T47D (cell line): ENCODE data around the gene CD79A.
"Not testable (repeated sequence)": the region's sequence is repeated elsewhere in the genome, so short reads cannot be mapped to it uniquely, and the experiment has no call there.

Experiments used
- DNase-seq, 2 experiments: peaks; one replicate each; pipeline versions ENCODE4 v3.0.0 to v3.0.0-alpha.2; 2011 to 2012; ENCODE audit warnings: low read depth in 1 of 2, low spot score in 1 of 2
- JUND ChIP-seq: IDR thresholded peaks from 2 replicates; pipeline ENCODE4 v1.6.1; 2012; ENCODE audit warnings: low read depth
- in situ Hi-C: cut with HindIII; loops from 2 replicates; pipeline ENCODE4 v1.10.0; 2016; ENCODE audit warnings: low sequenced_read_pairs, low pct_unique_long_range_greater_than_20kb

The CD79A gene

DNA sequence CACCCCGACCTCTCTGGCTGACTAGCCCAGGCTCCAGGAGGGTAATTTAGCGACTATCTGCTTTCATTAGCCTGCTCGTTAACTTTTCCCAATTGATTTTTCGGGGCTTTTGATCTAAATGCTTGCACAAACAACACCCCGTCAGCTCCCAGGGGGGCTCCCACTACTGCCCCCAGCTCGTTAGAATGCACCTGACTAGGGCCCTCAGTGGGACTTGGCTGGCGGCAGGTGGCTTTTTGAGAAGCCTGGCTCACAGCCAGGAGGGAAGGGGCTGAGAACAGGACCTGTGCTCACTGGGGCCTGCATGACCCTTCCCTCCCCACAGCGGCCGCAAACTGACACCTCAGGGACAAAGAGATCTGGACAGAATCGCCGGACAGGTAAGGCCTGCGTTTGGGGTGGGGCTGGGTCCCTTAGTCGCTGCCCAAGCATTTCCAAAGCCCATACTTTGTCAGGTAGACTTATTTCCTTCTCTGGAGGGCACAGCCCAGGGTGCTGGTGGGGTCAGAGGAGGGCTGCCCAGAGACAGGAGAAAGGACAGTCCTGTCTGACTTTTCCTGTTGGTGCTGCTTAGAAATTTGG lies 7.6 kb upstream of the CD79A start:
- no peak for TF ChIP-seq JUND
- DNase-seq: no peak
- in situ Hi-C loops: no loop called here

DNA sequence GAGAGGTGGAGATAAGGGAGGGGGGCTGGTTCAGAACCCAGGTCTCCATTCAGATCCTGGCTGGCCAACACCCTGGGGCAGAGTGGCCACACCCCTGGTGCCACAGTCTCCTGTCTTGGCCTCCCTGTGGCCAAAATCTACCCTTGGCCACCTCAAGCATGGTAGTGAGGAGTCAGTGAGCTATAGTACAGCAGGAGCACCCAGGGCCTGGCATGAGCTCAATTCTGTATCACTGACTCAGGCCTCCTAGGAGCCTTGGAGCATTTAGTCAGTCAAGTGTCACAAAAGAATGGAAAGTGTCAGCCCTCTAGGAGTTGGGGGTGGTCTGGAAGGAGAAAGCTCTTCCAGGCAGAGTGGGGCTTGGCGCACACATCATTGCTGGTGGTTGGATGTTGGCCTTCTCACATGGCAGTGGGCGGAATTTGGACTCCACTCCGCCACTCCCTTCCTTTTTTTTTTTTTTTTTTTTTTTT lies 6.6 kb upstream of the CD79A start:
- in situ Hi-C loops: no loop called here

GRCh38 chr19:41871573-41872383 lies 5.3 kb upstream of the CD79A start:
- TF ChIP-seq JUND: no peak
- in situ Hi-C loops: no loop called here
- no peak for DNase-seq

More for the DNA sequence above, 6.6 kb upstream of the CD79A start:
- no peak for TF ChIP-seq JUND
- DNase-seq: no peak

DNA sequence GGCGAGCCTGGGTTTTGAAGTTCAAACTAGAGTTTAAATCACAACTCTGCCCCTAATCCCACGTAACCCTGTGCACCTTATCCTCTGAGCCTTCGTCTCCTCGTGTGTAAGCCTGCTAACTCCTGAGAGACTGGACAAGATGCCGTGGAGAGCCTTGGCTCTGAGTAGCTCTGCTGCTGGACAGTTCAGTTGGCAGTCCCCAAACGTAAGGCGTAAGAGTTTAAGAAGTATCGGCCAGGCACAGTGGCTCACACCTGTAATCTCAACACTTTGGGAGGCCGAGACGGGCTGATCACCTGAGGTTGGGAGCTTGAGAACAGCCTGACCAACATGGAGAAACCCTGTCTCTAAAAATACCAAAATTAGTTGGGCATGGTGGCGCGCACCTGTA lies 4.7 kb upstream of the CD79A start:
- DNase-seq: no peak
- in situ Hi-C loops: no loop called here
- no peak for TF ChIP-seq JUND

DNA sequence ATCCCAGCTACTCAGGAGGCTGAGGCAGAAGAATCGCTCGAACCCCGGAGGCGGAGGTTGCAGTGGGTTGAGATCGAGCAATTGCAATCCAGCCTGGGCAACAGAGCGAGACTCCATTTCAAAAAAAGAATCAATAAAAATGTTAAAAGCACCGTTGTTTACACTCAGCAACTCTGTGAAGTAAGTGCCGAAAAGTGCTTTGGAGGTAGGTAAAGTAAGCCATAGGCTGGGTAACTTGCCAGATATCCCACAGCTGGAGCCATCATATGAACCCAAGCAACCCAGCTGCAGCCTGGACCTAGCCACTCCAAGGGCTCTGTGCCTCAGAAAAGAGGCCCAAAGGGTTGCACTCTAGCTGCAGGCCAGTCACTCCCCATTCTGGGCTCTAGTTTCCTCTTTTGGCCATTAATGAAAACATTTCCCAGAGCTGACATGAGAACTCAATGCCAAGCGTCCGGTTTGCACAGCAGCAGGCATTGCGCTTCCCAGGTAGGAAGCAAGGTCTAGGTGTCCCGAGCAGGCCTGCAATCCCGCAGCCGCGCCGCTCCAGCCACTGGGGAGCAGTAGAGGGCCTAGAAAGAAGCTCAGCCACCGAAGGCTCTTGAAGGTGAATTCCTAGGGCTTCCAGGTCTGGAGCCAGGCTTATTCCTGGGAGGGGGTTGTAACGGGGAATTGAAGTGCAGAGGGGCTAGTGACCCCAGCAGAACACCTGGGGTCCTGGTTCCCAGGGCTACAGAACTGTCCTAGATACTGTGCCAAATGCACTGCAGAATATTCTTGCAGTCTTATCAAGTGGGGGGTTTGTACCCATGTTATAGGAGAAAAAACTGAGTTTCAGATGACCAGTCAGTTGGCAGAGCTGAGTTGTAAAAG lies 4.1 kb upstream of the CD79A start:
- TF ChIP-seq JUND: no peak
- DNase-seq: peak; percentile 61 to 87
- in situ Hi-C loops: no loop called here

GRCh38 chr19:41875973-41876372 lies 1.1 kb upstream of the CD79A start:
- in situ Hi-C loops: not testable (repeated sequence)

GRCh38 chr19:41877916-41878905 lies 1.1 kb downstream of the CD79A start:
- no peak for DNase-seq
- TF ChIP-seq JUND: no peak
- in situ Hi-C loops: no loop called here

More at GRCh38 chr19:41875973-41876372, 1.1 kb upstream of the CD79A start:
- DNase-seq: not testable (repeated sequence)

DNA sequence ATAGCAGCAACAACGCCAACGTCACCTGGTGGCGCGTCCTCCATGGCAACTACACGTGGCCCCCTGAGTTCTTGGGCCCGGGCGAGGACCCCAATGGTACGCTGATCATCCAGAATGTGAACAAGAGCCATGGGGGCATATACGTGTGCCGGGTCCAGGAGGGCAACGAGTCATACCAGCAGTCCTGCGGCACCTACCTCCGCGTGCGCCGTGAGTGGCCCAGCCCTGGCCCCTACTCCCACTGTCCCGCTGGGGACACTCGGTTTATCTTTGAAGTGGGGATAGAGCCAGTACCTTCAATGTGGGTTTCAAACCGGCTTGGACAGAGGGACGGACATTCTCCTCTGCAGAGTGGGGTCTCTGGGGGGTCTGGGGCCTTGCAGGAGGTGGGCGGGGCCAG lies 2.0 kb downstream of the CD79A start:
- in situ Hi-C loops: no loop called here
- DNase-seq: no peak
- no peak for TF ChIP-seq JUND

GRCh38 chr19:41879670-41880328 lies 2.7 kb downstream of the CD79A start:
- DNase-seq: no peak
- in situ Hi-C loops: no loop called here
- no peak for TF ChIP-seq JUND

GRCh38 chr19:41880329-41880708 lies 3.2 kb downstream of the CD79A start:
- in situ Hi-C loops: no loop called here
- no peak for TF ChIP-seq JUND
- DNase-seq: no peak
